ENCODE data around the gene CNTNAP2.
"Not testable (repeated sequence)": the region's sequence is repeated elsewhere in the genome, so short reads cannot be mapped to it uniquely, and the experiment has no call there.

CNTNAP2 gene

GRCh38 chr7:146150153-146150552 lies 33.6 kb downstream of the CNTNAP2 start:
- DNase-seq (ENCODE audit: low read depth) = no peak

DNA sequence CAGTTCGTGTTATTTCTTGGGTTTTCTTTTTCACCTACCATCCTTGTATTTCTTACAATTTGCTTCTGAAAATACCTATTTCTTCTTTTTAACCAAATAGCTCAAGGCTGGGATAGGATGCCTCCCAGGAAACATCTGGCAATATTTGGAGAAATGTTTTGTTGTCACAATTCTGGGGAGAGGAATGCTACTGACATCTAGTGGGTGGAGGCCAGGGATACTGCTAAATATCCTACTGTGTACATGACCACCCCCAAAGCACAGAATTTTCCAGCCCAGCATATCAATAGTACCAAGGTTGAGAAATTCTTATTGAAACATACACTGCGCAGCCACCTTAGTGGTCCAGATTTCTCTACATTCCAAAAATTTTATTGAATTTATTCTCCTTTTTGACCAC lies 55.5 kb downstream of the CNTNAP2 start:
- no peak for DNase-seq (ENCODE audit: low read depth)

DNA sequence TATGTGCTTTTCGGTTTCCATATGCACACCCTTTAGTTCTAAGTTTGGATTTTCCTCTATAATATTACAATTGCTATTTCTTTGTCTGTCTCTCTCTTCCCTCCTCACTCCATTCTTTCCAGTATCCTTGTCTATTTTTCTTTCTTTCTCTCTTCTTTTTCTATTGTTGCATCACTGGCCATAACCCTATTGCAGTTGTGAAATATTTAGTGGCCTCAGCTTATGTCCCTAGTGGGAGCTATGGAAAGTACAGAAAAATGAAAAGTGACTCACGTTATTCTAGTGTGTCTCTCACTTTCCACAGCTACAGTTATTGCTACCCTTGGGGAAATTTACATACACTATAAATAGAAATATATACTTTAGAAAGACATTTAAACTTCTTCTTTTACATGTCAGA lies 59.1 kb downstream of the CNTNAP2 start:
- DNase-seq (ENCODE audit: low read depth) = no peak

DNA sequence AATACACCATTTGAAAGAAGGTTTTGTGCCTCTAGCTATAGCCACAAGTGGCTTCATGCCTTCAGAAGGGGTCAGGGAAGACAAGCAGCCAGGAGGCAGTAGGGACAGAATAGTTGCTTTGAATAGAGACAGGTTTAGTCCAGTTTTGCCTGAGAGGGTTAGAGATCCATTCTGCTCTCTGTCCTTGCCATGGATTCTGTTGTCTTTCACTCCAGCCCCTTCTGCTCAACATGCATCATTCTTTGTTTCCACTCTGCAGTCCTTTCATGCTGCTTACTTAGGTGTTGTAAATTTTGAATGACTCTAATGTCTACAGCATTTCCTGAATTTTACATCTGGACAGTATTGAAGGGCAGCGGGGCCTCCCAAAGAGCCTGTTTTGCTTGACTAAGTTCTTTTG lies 60.3 kb downstream of the CNTNAP2 start:
- no peak for DNase-seq (ENCODE audit: low read depth)

GRCh38 chr7:146177301-146177700 lies 60.7 kb downstream of the CNTNAP2 start:
- DNase-seq (ENCODE audit: low read depth) = no peak

DNA sequence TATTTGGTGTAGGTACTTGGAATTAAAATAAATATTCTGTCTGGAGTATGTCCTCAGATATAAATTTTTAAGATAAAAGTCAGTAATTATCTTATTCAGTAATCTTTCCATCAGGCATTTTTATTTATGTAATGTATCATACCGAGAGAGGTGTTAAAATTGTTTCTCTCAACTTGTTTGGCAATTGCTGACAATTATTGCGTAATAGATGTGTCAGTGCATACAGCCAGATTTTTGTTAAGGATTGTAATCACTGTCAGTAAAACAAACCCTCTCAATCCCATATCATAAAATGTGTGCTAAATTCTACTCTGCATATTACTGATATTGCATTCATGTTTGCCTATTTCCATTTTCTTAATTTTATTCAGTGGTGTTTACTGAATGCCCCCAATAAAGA lies 69.2 kb downstream of the CNTNAP2 start:
- DNase-seq (ENCODE audit: low read depth) = no peak

DNA sequence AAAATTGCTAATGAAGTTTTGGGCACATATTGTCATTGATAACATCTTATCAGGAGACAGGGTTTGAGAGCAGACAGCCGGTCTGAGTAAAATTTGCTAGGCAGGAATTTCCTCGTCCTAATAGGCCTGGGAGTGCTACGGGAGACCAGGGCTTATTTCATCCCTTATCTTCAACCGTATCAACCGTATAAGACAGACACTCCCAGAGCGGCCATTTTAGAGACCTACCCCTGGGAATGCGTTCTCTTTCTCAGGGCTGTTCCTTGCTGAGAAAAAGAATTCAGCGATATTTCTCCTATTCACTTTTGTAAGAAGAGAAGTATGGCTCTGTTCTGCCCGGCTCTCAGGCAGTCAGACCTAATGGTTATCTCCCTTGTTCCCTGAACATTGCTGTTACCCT lies 74.8 kb downstream of the CNTNAP2 start:
- not testable (repeated sequence) for DNase-seq (ENCODE audit: low read depth)

- no peak for DNase-seq (ENCODE audit: low read depth)
These were observed 85.3 kb downstream of the CNTNAP2 start for GRCh38 chr7:146201945-146202344.

GRCh38 chr7:146206270-146206669 lies 89.7 kb downstream of the CNTNAP2 start:
- DNase-seq (ENCODE audit: low read depth) = no peak

- DNase-seq (ENCODE audit: low read depth) = no peak
These were observed 91.9 kb downstream of the CNTNAP2 start for GRCh38 chr7:146208492-146208891.

- no peak for DNase-seq (ENCODE audit: low read depth)
These were observed 98.2 kb downstream of the CNTNAP2 start for GRCh38 chr7:146214842-146215241.

DNA sequence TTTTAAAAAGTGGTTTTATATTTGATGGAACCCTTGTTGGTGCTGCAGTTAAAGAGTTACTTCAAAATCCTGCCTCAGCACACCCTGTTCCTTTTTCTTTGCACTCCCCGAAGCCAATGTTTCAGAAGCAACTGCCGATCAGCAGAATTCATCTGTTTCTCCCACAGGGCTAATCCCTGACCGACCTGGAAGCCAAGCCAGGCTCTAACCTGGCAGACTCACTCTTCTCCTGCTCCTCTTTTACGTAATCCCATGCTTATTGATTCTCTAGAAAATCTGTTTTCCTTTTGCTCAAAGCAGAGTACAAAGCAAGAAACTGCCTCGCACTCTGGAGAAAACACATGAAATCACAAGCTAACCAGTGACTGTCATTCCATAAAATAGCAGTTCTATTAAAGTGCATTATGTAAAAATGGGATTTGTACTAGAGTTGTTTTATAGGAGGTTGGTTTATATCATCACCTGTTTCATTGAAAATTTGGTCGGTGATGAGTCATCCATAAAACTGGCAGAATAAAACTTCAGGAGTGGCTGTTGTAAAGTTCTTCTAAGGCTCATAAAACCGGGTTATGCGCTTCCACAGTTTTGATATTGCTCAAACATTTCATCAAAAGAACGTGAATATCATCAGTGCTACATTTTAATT lies 99.9 kb downstream of the CNTNAP2 start:
- no peak for DNase-seq (ENCODE audit: low read depth)

GRCh38 chr7:146223851-146224250 lies 107.2 kb downstream of the CNTNAP2 start:
- DNase-seq (ENCODE audit: low read depth) = no peak

DNA sequence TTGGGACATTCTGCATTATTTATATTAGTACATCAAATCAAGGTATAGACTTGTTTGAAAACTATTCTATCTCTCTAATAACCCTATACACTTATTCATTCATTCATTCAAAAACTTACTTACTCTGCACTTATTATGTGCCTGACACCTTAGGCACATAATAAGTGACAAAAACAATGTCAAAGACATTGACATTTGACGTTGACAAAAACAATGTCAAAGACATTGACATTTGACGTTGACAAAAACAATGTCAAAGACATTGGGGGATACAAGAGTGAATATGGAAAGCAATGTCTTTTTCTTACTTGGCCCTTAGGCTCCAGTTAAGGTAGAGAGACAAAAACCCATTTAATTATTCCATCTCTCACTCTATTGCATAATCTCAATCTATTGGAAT lies 116.0 kb downstream of the CNTNAP2 start:
- DNase-seq (ENCODE audit: low read depth) = no peak

DNA sequence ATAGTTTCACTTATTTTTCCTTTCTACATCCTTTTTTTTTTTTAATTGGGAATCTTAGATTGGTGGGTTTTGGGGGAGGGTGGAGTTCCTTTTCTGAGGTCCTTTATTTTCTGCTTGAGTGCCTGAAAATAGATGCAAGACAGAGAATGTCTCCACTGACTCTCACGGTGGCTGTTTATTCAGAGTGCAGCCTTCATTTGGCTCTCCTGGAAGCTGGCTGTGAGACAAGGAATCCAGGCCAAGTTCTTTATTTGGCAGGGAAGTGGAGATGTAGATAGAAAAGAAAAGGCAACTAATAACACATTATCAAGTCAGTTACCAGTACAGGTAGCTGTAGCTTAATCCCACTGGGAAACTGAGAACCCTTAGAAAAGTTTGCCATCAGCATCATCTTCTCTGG lies 118.6 kb downstream of the CNTNAP2 start:
- no peak for DNase-seq (ENCODE audit: low read depth)

- DNase-seq (ENCODE audit: low read depth) = no peak
These were observed 126.1 kb downstream of the CNTNAP2 start for GRCh38 chr7:146242661-146243060.

- not testable (repeated sequence) for DNase-seq (ENCODE audit: low read depth)
These were observed 131.4 kb downstream of the CNTNAP2 start for GRCh38 chr7:146247991-146248390.

- not testable (repeated sequence) for DNase-seq (ENCODE audit: low read depth)
These were observed 132.1 kb downstream of the CNTNAP2 start for GRCh38 chr7:146248744-146249143.

DNA sequence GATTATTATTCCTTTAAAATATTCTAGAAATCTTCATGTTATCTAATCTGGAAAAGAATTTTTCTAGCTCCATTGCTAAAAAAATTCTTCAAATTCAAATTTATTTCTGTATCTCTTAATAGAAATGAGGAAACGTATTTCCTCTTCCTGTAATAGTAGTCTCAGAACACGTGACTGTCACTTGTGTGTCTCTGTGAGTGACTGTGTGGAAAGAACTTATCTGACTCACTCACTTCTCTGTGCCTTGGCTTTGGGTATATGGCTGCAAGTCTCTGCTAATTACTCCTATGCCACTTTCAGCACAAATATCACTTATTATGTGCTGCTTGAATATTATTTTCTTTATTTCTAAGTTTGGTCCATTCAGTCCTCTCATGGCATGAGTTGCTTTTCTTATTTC lies 132.7 kb downstream of the CNTNAP2 start:
- DNase-seq (ENCODE audit: low read depth) = no peak

DNA sequence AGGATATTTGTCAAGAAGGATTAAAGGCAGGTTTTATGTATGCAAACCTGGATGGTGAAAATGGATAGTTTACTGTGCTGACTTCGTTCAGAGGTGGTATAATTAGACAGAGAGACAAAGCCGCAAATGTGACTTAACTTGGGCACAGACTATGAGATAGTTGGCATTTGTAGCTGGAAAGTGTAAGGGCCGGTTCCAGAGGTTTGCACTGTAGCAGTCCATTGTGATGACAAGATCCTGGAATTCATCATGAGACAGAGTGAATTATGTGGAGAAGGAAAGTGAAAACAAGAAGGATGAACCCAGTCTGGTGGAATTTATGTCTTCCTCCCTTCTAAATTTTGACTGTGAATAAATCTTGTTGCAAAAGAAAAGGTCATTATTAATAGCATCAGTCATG lies 139.0 kb downstream of the CNTNAP2 start:
- no peak for DNase-seq (ENCODE audit: low read depth)

DNA sequence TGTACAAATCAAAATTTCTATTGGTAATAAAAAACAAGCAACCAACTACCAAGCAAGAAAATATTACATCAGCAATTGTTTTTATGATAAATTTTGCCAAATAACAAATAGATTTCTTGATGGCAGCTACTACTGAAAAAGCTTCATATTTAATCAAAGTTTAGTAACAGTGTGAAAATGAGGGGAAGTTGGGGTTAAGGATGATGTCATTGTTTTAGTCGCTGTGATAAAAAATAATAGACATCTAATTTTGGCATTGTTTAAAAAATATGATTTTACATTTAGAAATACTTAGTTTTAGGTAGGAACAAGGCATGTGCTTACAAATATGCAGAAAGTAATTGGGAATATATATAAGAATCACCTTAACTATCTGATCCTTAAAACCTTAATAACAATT lies 145.9 kb downstream of the CNTNAP2 start:
- DNase-seq (ENCODE audit: low read depth) = no peak

GRCh38 chr7:146276888-146277287 lies 160.3 kb downstream of the CNTNAP2 start:
- DNase-seq (ENCODE audit: low read depth) = no peak

GRCh38 chr7:146285418-146285817 lies 168.8 kb downstream of the CNTNAP2 start:
- no peak for DNase-seq (ENCODE audit: low read depth)

- no peak for DNase-seq (ENCODE audit: low read depth)
These were observed 174.1 kb downstream of the CNTNAP2 start for GRCh38 chr7:146290746-146291145.

DNA sequence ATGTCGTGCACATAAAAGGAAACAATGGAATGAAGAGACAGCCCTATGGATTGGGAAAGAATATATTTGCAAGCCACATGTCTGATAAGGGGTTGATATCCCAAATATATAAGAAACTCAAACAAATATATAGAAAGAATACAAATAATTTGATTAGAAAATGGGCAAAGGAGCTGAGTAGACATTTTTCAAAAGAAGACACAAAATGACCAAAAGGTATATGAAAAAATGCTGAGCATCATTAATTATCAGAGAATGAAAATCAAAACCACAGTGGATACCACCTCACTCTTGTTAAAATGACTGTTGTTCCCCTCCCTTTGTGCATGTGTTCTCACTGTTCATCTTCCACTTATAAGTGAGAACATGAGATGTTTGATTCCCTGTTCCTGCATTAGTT lies 175.3 kb downstream of the CNTNAP2 start:
- no peak for DNase-seq (ENCODE audit: low read depth)
